Small intestine (tissue), 7 donors: ENCODE results near the gene SLC39A10. TPM values are rescaled to one million over a fixed set of nuclear protein-coding genes. Genes with fewer than 3 reads are reported as not detected.
A peak's percentile ranks its signal among the peaks of the same experiment; 100 is the strongest.

Experiments
- DNase-seq, 2 donors: peaks; one replicate each; pipeline versions ENCODE4 v3.0.0 to v3.0.0-alpha.2; 2013
- FAIRE-seq: peaks from 2 replicates; lab custom pipeline; 2012; peaks lifted over from hg19 to GRCh38; lab: Jason Lieb, UNC
- H3K27ac ChIP-seq, 3 donors: one replicate each; pipeline ENCODE4 v1.5.1; 2013; ENCODE audit warnings: low read length in 2 of 3, mild to moderate bottlenecking in 2 of 3, control low read depth in 1 of 3, inconsistent platforms in 1 of 3, low read depth in 1 of 3, moderate library complexity in 1 of 3
- H3K27me3 ChIP-seq, 3 donors: one replicate each; pipeline ENCODE4 v1.6.1; 2013; ENCODE audit warnings: low read length in 3 of 3, inconsistent platforms in 1 of 3; ENCODE audit not compliant: control insufficient read depth in 3 of 3, insufficient read depth in 3 of 3
- H3K36me3 ChIP-seq, 3 donors: one replicate each; pipeline ENCODE4 v1.6.1; 2013; ENCODE audit warnings: low read length in 3 of 3, inconsistent platforms in 1 of 3, low read depth in 1 of 3, mild to moderate bottlenecking in 1 of 3, moderate library complexity in 1 of 3; ENCODE audit not compliant: control insufficient read depth in 3 of 3, insufficient read depth in 2 of 3
- H3K4me1 ChIP-seq, 3 donors: one replicate each; pipeline ENCODE4 v1.6.1; 2013; ENCODE audit warnings: low read length in 2 of 3, inconsistent platforms in 1 of 3, low read depth in 1 of 3, mild to moderate bottlenecking in 1 of 3, moderate library complexity in 1 of 3; ENCODE audit not compliant: control insufficient read depth in 3 of 3, insufficient read depth in 2 of 3
- H3K4me3 ChIP-seq, 3 donors: one replicate each; pipeline ENCODE4 v1.5.1; 2013; ENCODE audit warnings: low read length in 3 of 3, control low read depth in 1 of 3, inconsistent platforms in 1 of 3, low read depth in 1 of 3, mild to moderate bottlenecking in 1 of 3, moderate library complexity in 1 of 3
- H3K9me3 ChIP-seq, 2 donors: one replicate each; pipeline ENCODE4 v1.6.1; 2013; ENCODE audit warnings: low read depth in 1 of 2, low read length in 1 of 2; ENCODE audit not compliant: control insufficient read depth in 2 of 2, insufficient read depth in 1 of 2
- WGBS, 3 donors: extraction: QIAGEN DNeasy Blood & Tissue Kit; methylation state at CpG; one replicate each; pipeline ENCODE4 v1.1.7; 2013; 5-methylcytosine and 5-hydroxymethylcytosine counted together
- polyA plus RNA-seq, 4 donors: library from polyadenylated mRNA; stranded (reverse) in 3 of 4; unstranded in 1 of 4; fragments of 200-250 nt in 3 of 4; fragments of 120-200 nt in 1 of 4; gene quantifications; one replicate each; pipeline versions ENCODE4 v1.2.1 to v1.2.3, GENCODE V29; 2013
- donor health status: healthy with polysubstance abuse.
- donor health status: control.
- donor health status: control.
- donor health status: Bipolar disorder and iron deficiency.
- donor health status: healthy.

The SLC39A10 gene
- polyA plus RNA-seq, 4 donors: 0.89 to 24.6 (median 7.3) TPM

GRCh38 chr2:195700480-195700879, 43.5 kb downstream of the SLC39A10 start:
- FAIRE-seq: no peak
- Histone ChIP-seq H3K4me3 (no peak overlapping the region), H3K27ac (no peak overlapping the region), H3K9me3 (peaks cover 0 to 3% of the 10 kb centered on the region in 2 donors), H3K4me1 (no peaks in the 10 kb centered on the region), H3K27me3 (no peaks in the 10 kb centered on the region), H3K36me3 (peaks cover 0 to 3% (median 0%) of the 10 kb centered on the region in 3 donors)
- WGBS, 3 donors: 65 to 89% (median 85%) methylated on average over 3 of the region's 3 CpGs
- no peak for DNase-seq

GRCh38 chr2:195706161-195706900, 49.3 kb downstream of the SLC39A10 start:
- Histone ChIP-seq H3K27me3 (no peaks in the 10 kb centered on the region), H3K9me3 (no peaks in the 10 kb centered on the region), H3K4me3 (no peak overlapping the region), H3K36me3 (peaks cover 0 to 7% (median 0%) of the 10 kb centered on the region in 3 donors), H3K27ac (no peak overlapping the region), H3K4me1 (no peaks in the 10 kb centered on the region)
- DNase-seq: no peak
- peak; percentile 10 for FAIRE-seq
- WGBS, 3 donors: 81 to 84% (median 82%) methylated on average over 5 of the region's 5 CpGs

- Histone ChIP-seq H3K4me3 (no peak overlapping the region), H3K9me3 (no peaks in the 10 kb centered on the region), H3K27me3 (no peaks in the 10 kb centered on the region), H3K36me3 (peaks cover 0 to 10% (median 0%) of the 10 kb centered on the region in 3 donors), H3K27ac (no peak overlapping the region), H3K4me1 (no peaks in the 10 kb centered on the region)
- FAIRE-seq (peak; percentile 19), DNase-seq (no peak)
- 86 to 96% (median 88%) methylated on average over 2 of the region's 2 CpGs for WGBS, 3 donors
Observed at GRCh38 chr2:195709901-195710806, 53.1 kb downstream of the SLC39A10 start.

GRCh38 chr2:195711478-195711877, 54.5 kb downstream of the SLC39A10 start:
- Histone ChIP-seq H3K27ac (no peak overlapping the region), H3K4me3 (no peak overlapping the region), H3K27me3 (no peaks in the 10 kb centered on the region), H3K36me3 (peaks cover 0 to 12% (median 0%) of the 10 kb centered on the region in 3 donors), H3K9me3 (no peaks in the 10 kb centered on the region), H3K4me1 (no peaks in the 10 kb centered on the region)
- FAIRE-seq (no peak), DNase-seq (no peak)

- Histone ChIP-seq H3K27ac (no peak overlapping the region), H3K9me3 (no peaks in the 10 kb centered on the region), H3K27me3 (no peaks in the 10 kb centered on the region), H3K4me1 (no peaks in the 10 kb centered on the region), H3K4me3 (no peak overlapping the region), H3K36me3 (peaks cover 3 to 13% (median 3%) of the 10 kb centered on the region in 3 donors)
- FAIRE-seq (no peak), DNase-seq (no peak)
- WGBS, 3 donors: 97 to 100% (median 98%) methylated on average over 4 of the region's 4 CpGs
Observed at GRCh38 chr2:195716466-195716865, 59.4 kb downstream of the SLC39A10 start.

GRCh38 chr2:195721042-195721441, 64.0 kb downstream of the SLC39A10 start:
- Histone ChIP-seq H3K27me3 (no peaks in the 10 kb centered on the region), H3K27ac (no peak overlapping the region), H3K4me3 (no peak overlapping the region), H3K36me3 (peaks cover 3 to 9% (median 3%) of the 10 kb centered on the region in 3 donors), H3K4me1 (no peaks in the 10 kb centered on the region), H3K9me3 (no peaks in the 10 kb centered on the region)
- FAIRE-seq (no peak), DNase-seq (peak in 1 of 2 donors; percentile 37)
- WGBS, 3 donors: 89 to 96% (median 91%) methylated on average over 2 of the region's 2 CpGs

- Histone ChIP-seq H3K4me1 (no peaks in the 10 kb centered on the region), H3K4me3 (no peak overlapping the region), H3K27ac (no peak overlapping the region), H3K27me3 (no peaks in the 10 kb centered on the region), H3K36me3 (peaks cover 0 to 6% (median 0%) of the 10 kb centered on the region in 3 donors), H3K9me3 (no peaks in the 10 kb centered on the region)
- FAIRE-seq (no peak), DNase-seq (no peak)
- 98 to 100% (median 100%) methylated on average over 1 of the region's 1 CpG for WGBS, 3 donors
Observed at GRCh38 chr2:195722075-195722474, 65.0 kb downstream of the SLC39A10 start.

GRCh38 chr2:195727106-195727505, 70.1 kb downstream of the SLC39A10 start:
- DNase-seq (no peak), FAIRE-seq (no peak)
- Histone ChIP-seq H3K36me3 (peaks cover 0 to 5% (median 5%) of the 10 kb centered on the region in 3 donors), H3K4me1 (no peaks in the 10 kb centered on the region), H3K27me3 (no peaks in the 10 kb centered on the region), H3K9me3 (no peaks in the 10 kb centered on the region), H3K27ac (no peak overlapping the region), H3K4me3 (no peak overlapping the region)
- 97 to 98% (median 97%) methylated on average over 4 of the region's 4 CpGs for WGBS, 3 donors
